NT2/D1 (cell line): ENCODE measurements around the gene HSD17B1.

ENCODE experiments used
- SUZ12 ChIP-seq: IDR thresholded peaks from 2 replicates; pipeline ENCODE4 v1.6.1; 2011; ENCODE audit not compliant: insufficient read length, insufficient read depth; ENCODE audit errors: extremely low read depth
- YY1 ChIP-seq: IDR thresholded peaks from 2 replicates; pipeline ENCODE4 v1.6.1; 2011; ENCODE audit not compliant: insufficient read length, insufficient read depth
- ZNF274 ChIP-seq: IDR thresholded peaks from 2 replicates; pipeline ENCODE4 v1.6.1; 2011; ENCODE audit warnings: mild to moderate bottlenecking, low read depth, low read length

GRCh38 chr17:42566883-42567573 lies 14.3 kb downstream of the HSD17B1 start, which contains the start of gene MLX:
- no peak for TF ChIP-seq YY1
- no peak for TF ChIP-seq ZNF274
- TF ChIP-seq SUZ12 = no peak
